Stimulated activated CD4-positive, alpha-beta T cell treated with anti-CD3 and anti-CD28 coated beads, Interleukin-4, amount 100 ng/mL, for 1 hour (primary cell): Measurements from ENCODE around the gene SKI.
"Not testable (repeated sequence)": the region's sequence is repeated elsewhere in the genome, so short reads cannot be mapped to it uniquely, and the experiment has no call there.

Experiments used
- DNase-seq: peaks from one replicate; pipeline ENCODE4 v3.0.0-alpha.2; 2020

The SKI gene

GRCh38 chr1:2327841-2328240, 99.7 kb downstream of the SKI start:
- no peak for DNase-seq

GRCh38 chr1:2328676-2329455, 100.7 kb downstream of the SKI start:
- no peak for DNase-seq

- no peak for DNase-seq
These were observed 101.9 kb downstream of the SKI start for GRCh38 chr1:2330035-2330434.

GRCh38 chr1:2330519-2331199, 102.5 kb downstream of the SKI start:
- no peak for DNase-seq

GRCh38 chr1:2331200-2331544, 103.1 kb downstream of the SKI start:
- DNase-seq: no peak

GRCh38 chr1:2331580-2331979, 103.5 kb downstream of the SKI start:
- not testable (repeated sequence) for DNase-seq

- no peak for DNase-seq
These were observed 106.2 kb downstream of the SKI start for GRCh38 chr1:2334366-2334765.

GRCh38 chr1:2334883-2335534, 106.9 kb downstream of the SKI start:
- DNase-seq: no peak

GRCh38 chr1:2335721-2336455, 107.8 kb downstream of the SKI start:
- DNase-seq: no peak

- DNase-seq: no peak
These were observed 108.4 kb downstream of the SKI start for GRCh38 chr1:2336499-2336898.

GRCh38 chr1:2337081-2337480, 109.0 kb downstream of the SKI start:
- no peak for DNase-seq

- no peak for DNase-seq
These were observed 109.4 kb downstream of the SKI start for GRCh38 chr1:2337501-2337900.

- no peak for DNase-seq
These were observed 111.3 kb downstream of the SKI start for GRCh38 chr1:2339206-2340085.

GRCh38 chr1:2340086-2340917, 112.2 kb downstream of the SKI start:
- DNase-seq: no peak

GRCh38 chr1:2340918-2341254, 112.8 kb downstream of the SKI start:
- DNase-seq: no peak

GRCh38 chr1:2341706-2342383, 113.7 kb downstream of the SKI start:
- DNase-seq: no peak

- no peak for DNase-seq
These were observed 114.4 kb downstream of the SKI start for GRCh38 chr1:2342384-2343022.

- DNase-seq: no peak
These were observed 115.2 kb downstream of the SKI start for GRCh38 chr1:2343023-2343935.

- DNase-seq: no peak
These were observed 116.1 kb downstream of the SKI start for GRCh38 chr1:2344121-2344681.
